Activated CD4-positive, alpha-beta memory T cell treated with anti-CD3 and anti-CD28 coated beads, Interleukin-2, amount 10 ng/mL, durations not matched to agents 7 days and 5 days (primary cell): ENCODE measurements around the gene CAPZB. TPM values are rescaled to one million over a fixed set of nuclear protein-coding genes. Genes with fewer than 3 reads are reported as not detected.

Experiments
- CTCF ChIA-PET: fragments of 350-600 bp; sonication (Branson Sonifier 250); formaldehyde crosslinking; loops from one replicate; lab custom pipeline; 2021; ENCODE audit warnings: antibody characterized with exemption, inconsistent platforms; lab: Charles Lee
- POLR2A ChIA-PET: fragments of 350-600 bp; sonication (Branson Sonifier 250); formaldehyde crosslinking; loops from one replicate; lab custom pipeline; 2021; ENCODE audit warnings: antibody characterized with exemption; lab: Charles Lee
- DNase-seq: peaks from one replicate; pipeline ENCODE4 v3.0.0-alpha.2; 2020
- H3K27ac Mint-ChIP-seq: one replicate; pipeline ENCODE4 v1.8.0; 2021; ENCODE audit warnings: mild to moderate bottlenecking, mixed read lengths
- H3K27me3 Mint-ChIP-seq: one replicate; pipeline ENCODE4 v1.8.0; 2021; ENCODE audit warnings: mixed read lengths
- H3K36me3 Mint-ChIP-seq: one replicate; pipeline ENCODE4 v1.8.0; 2021; ENCODE audit warnings: low read depth, mixed read lengths
- H3K4me1 Mint-ChIP-seq: one replicate; pipeline ENCODE4 v1.8.0; 2021; ENCODE audit warnings: mixed read lengths
- H3K4me3 Mint-ChIP-seq: one replicate; pipeline ENCODE4 v1.8.0; 2021; ENCODE audit warnings: mild to moderate bottlenecking, mixed read lengths
- H3K9me3 Mint-ChIP-seq: one replicate; pipeline ENCODE4 v1.8.0; 2021; ENCODE audit warnings: mixed read lengths
- total RNA-seq, 2 experiments: library from RNA; stranded (reverse); gene quantifications; one replicate each; pipeline ENCODE4 v1.2.3, GENCODE V29; 2021

CAPZB gene
- total RNA-seq, 2 experiments from 2014 or later, result 537 to 565 TPM

- peaks cover 36% of the 10 kb centered on the region for H3K36me3 Mint-ChIP-seq
- H3K27ac Mint-ChIP-seq, result no peak overlapping the region
- no peak for DNase-seq
- no peaks in the 10 kb centered on the region for H3K9me3 Mint-ChIP-seq
- ChIA-PET POLR2A (interaction anchor here (0.7 to 1.5 kb wide), 2 partner anchors 11 to 14 kb away, joined by 3 to 4 read pairs; no protein-coding TSS in a partner anchor), CTCF (interaction anchor here (1.6 kb wide), 1 partner anchor 249 kb away, joined by 4 read pairs; no protein-coding TSS in a partner anchor)
- H3K4me3 Mint-ChIP-seq, result no peak overlapping the region
- peaks cover 21% of the 10 kb centered on the region for H3K4me1 Mint-ChIP-seq
- no peaks in the 10 kb centered on the region for H3K27me3 Mint-ChIP-seq
Measured at GRCh38 chr1:19404748-19405147, 80.6 kb downstream of the CAPZB start.

DNA sequence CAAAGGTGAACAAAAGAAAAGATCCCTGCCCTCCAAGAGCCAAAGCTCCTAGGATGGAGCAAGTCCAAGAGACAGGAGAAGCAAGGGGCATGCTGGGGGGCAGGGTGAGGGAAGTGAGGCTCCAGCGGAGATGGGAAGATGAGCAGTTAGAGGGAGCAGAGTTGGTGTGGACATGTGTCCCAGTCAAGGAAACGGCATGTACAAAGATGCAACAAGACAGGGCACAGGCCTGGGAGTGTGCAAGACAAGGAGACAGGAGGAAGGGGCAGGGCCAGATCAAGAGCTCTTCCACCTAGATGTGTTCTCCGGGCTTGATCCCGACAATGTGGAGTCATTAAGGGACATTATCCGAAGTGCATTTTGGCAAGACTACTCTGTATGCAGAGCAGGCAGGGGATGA lies 82.1 kb downstream of the CAPZB start:
- DNase-seq, result no peak
- H3K9me3 Mint-ChIP-seq, result no peaks in the 10 kb centered on the region
- H3K27me3 Mint-ChIP-seq, result no peaks in the 10 kb centered on the region
- H3K4me1 Mint-ChIP-seq, result peaks cover 34% of the 10 kb centered on the region
- POLR2A ChIA-PET, result no interaction called here
- peaks cover 48% of the 10 kb centered on the region for H3K36me3 Mint-ChIP-seq
- H3K27ac Mint-ChIP-seq, result no peak overlapping the region
- no peak overlapping the region for H3K4me3 Mint-ChIP-seq
- CTCF ChIA-PET, result interaction anchor here (0.7 to 0.8 kb wide), 2 partner anchors 12 to 248 kb away, joined by 3 to 5 read pairs; no protein-coding TSS in a partner anchor

DNA sequence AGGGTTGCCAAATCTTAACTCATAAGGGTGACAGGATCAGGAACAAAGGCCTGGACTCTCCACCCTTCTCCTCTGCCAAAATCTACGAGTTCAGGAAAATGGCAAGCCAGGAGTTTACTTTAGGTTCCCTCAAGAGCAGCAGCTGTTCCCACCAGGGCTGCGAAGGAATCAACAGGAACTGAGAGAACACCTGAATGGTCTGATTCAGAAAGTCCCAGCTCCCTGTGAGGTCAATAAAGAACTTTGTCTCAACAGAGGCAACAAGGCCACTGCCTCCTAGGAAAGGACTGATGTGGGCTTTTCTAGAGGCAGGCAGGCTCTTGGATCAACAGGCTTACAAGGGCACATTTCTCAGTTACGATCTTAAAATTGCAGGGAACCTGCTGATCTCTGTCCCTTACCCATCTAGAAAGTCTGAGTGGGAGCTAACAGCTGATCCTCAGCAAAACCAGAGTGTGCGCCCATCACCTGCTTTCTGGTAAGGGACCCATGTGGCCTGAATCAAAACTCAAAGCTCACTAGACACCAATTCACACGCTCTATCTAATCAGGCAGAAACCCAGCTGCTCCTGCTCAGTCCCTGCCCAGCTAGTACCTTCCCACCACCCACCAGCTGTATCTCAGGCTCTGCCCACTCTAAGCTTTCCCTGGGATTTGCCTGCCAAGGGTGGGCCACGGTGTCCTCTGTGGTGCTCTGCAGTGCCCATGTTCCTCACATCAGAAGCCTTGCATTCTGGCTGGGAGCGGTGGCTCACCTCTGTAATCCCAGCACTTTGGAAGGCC lies 83.1 kb downstream of the CAPZB start:
- Mint-ChIP-seq H3K4me1 (peaks cover 36% of the 10 kb centered on the region), H3K27ac (no peak overlapping the region), H3K27me3 (no peaks in the 10 kb centered on the region), H3K9me3 (no peaks in the 10 kb centered on the region), H3K4me3 (no peak overlapping the region), H3K36me3 (peaks cover 45% of the 10 kb centered on the region)
- ChIA-PET POLR2A (interaction anchor here (2.1 kb wide), 1 partner anchor 8 kb away, joined by 5 read pairs; no protein-coding TSS in a partner anchor), CTCF (interaction anchor here (0.7 to 1.4 kb wide), 3 partner anchors 10 to 249 kb away, joined by 3 to 5 read pairs (median 5); no protein-coding TSS in a partner anchor)
- no peak for DNase-seq

DNA sequence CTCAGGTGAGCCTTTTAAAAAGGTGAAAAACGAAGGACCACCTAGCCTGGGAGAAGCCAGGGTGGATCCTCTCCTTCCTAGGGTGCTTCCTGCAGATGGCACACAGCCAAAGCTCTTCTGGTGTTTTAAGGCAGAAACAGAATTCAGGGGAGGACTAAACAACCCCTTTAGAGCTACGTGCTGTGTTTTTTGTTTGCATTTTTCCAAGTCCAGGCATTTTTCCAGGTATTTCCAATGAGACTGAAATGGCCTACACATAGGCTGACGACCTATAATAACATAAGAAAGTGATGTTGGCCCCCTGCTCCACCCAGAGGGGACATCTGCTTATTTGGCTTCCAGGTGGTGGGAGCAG lies 83.8 kb downstream of the CAPZB start:
- Mint-ChIP-seq H3K36me3 (peaks cover 43% of the 10 kb centered on the region), H3K4me1 (peaks cover 33% of the 10 kb centered on the region), H3K4me3 (no peak overlapping the region), H3K27me3 (no peaks in the 10 kb centered on the region), H3K27ac (no peak overlapping the region), H3K9me3 (no peaks in the 10 kb centered on the region)
- POLR2A ChIA-PET, result interaction anchor here (2.1 kb wide), 1 partner anchor 8 kb away, joined by 5 read pairs; no protein-coding TSS in a partner anchor
- no peak for DNase-seq
- CTCF ChIA-PET, result interaction anchor here (0.9 to 1.4 kb wide), 2 partner anchors 9 to 180 kb away, joined by 5 read pairs; no protein-coding TSS in a partner anchor

DNA sequence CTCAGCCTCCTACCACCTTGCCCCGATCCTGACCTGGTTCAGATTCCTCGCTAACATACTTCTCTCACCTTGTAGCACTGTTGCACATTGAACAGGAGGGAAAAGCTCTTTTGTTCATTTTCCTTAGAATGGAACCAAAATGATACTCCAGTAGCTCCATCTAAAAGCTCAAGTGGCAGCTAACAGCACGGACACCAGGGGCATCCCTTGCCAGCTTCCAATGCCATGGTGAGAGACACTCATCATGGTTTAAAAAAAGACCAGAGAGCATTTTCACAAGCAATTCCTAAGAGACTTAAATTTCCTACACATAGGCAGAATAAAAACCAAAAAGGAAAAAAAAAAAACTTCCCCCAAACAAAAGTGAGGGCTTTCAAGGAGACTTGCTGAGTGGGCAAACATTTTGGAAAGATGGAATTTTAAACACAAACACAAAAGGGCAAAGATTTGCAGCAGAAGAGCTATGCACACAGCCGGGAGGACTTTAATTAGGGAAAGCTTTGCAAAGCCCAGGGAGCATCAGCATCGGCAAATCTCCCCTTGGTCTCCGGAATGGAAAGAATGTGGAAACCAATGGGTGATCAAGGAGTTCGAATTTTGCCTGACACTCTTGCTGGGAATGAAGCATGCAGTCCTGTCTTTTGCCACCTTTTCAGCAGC lies 84.3 kb downstream of the CAPZB start:
- ChIA-PET CTCF (interaction anchor here (1.4 kb wide), 2 partner anchors 10 to 181 kb away, joined by 5 read pairs; no protein-coding TSS in a partner anchor), POLR2A (interaction anchor here (2.1 kb wide), 1 partner anchor 9 kb away, joined by 5 read pairs; no protein-coding TSS in a partner anchor)
- Mint-ChIP-seq H3K4me3 (no peak overlapping the region), H3K4me1 (peaks cover 32% of the 10 kb centered on the region), H3K9me3 (no peaks in the 10 kb centered on the region), H3K36me3 (peaks cover 39% of the 10 kb centered on the region), H3K27me3 (no peaks in the 10 kb centered on the region), H3K27ac (no peak overlapping the region)
- no peak for DNase-seq

DNA sequence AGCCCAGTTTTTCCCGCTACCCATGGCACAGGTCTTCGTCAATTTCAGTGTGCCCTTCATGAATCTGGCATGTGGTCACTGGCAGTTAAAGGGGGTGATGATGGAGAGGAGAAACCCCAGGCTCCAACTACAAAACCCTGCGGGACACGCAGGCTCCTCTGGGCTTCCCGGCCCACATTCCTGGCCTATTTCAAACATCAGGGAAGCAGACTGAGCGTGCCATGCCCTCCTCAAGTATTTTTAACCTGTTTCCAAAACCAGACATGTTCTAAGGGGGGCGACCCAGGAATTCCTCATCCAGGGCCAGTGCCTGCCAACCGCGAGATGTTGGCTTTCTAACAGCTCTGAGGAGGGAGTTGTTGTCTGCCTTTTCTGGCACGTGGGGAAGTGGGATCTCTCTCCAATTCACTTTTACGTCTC lies 85.1 kb downstream of the CAPZB start:
- POLR2A ChIA-PET, result interaction anchor here (2.1 kb wide), 1 partner anchor 10 kb away, joined by 5 read pairs; no protein-coding TSS in a partner anchor
- peaks cover 40% of the 10 kb centered on the region for H3K36me3 Mint-ChIP-seq
- H3K9me3 Mint-ChIP-seq, result no peaks in the 10 kb centered on the region
- no peak overlapping the region for H3K27ac Mint-ChIP-seq
- CTCF ChIA-PET, result interaction anchor here (1.4 kb wide), 1 partner anchor 9 kb away, joined by 5 read pairs; no protein-coding TSS in a partner anchor
- H3K27me3 Mint-ChIP-seq, result no peaks in the 10 kb centered on the region
- DNase-seq, result no peak
- H3K4me1 Mint-ChIP-seq, result peaks cover 37% of the 10 kb centered on the region
- H3K4me3 Mint-ChIP-seq, result no peak overlapping the region

DNA sequence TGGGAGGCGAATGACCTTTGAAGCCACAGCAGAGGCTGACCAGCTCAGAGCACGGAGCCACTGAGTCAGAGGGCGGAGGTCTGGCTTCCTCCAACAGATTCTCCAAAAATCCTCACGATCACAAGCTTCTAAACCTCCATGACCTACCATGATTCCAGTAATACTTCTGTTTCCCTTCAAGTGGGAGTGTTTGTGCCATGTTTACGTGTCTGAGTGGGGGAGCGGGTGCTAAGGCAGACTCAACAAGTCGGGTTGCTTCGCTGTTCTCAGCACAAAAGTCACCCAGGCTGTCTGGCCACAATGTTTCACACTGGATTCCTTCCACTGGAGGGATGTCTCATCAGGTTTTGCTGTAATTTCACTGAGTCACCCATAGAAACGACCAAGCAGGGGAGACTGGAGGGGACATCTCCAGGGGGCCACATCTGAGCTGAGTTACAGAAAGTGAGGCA lies 87.0 kb downstream of the CAPZB start:
- peaks cover 32% of the 10 kb centered on the region for H3K36me3 Mint-ChIP-seq
- H3K27me3 Mint-ChIP-seq, result no peaks in the 10 kb centered on the region
- no peaks in the 10 kb centered on the region for H3K9me3 Mint-ChIP-seq
- no peak for DNase-seq
- CTCF ChIA-PET, result interaction anchor here (1.4 kb wide), 1 partner anchor 184 kb away, joined by 3 read pairs; no protein-coding TSS in a partner anchor
- H3K4me3 Mint-ChIP-seq, result no peak overlapping the region
- H3K4me1 Mint-ChIP-seq, result peaks cover 43% of the 10 kb centered on the region
- POLR2A ChIA-PET, result no interaction called here
- H3K27ac Mint-ChIP-seq, result no peak overlapping the region

GRCh38 chr1:19397217-19397945 lies 88.0 kb downstream of the CAPZB start:
- H3K4me1 Mint-ChIP-seq, result peaks cover 47% of the 10 kb centered on the region
- CTCF ChIA-PET, result no interaction called here
- no peak overlapping the region for H3K27ac Mint-ChIP-seq
- H3K4me3 Mint-ChIP-seq, result no peak overlapping the region
- DNase-seq, result no peak
- H3K9me3 Mint-ChIP-seq, result no peaks in the 10 kb centered on the region
- no peaks in the 10 kb centered on the region for H3K27me3 Mint-ChIP-seq
- POLR2A ChIA-PET, result no interaction called here
- peaks cover 27% of the 10 kb centered on the region for H3K36me3 Mint-ChIP-seq

DNA sequence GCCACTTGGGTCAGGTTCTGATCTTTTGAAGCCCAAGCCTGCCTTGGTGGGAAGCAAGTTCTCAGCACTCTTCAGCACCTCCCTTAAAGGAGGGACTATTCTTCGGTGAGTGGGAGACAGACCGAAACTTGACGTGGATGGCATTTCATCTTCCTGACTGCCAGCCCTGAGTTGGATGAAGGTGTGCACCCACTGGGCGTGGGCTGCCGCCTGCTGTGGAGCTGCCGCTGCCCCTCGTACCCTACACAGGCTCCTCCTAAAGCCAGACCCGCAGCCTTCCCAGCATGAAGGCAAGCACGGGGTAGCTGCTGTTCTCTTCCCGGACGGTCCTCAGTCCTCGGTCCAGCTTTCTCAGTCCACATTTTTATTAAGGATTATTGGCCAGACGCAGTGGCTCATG lies 89.1 kb downstream of the CAPZB start:
- Mint-ChIP-seq H3K4me1 (peaks cover 57% of the 10 kb centered on the region), H3K27ac (no peak overlapping the region), H3K36me3 (peaks cover 25% of the 10 kb centered on the region), H3K27me3 (no peaks in the 10 kb centered on the region), H3K9me3 (no peaks in the 10 kb centered on the region), H3K4me3 (no peak overlapping the region)
- no peak for DNase-seq
- CTCF ChIA-PET, result interaction anchor here (1.4 kb wide), 1 partner anchor 186 kb away, joined by 3 read pairs; no protein-coding TSS in a partner anchor
- POLR2A ChIA-PET, result no interaction called here

DNA sequence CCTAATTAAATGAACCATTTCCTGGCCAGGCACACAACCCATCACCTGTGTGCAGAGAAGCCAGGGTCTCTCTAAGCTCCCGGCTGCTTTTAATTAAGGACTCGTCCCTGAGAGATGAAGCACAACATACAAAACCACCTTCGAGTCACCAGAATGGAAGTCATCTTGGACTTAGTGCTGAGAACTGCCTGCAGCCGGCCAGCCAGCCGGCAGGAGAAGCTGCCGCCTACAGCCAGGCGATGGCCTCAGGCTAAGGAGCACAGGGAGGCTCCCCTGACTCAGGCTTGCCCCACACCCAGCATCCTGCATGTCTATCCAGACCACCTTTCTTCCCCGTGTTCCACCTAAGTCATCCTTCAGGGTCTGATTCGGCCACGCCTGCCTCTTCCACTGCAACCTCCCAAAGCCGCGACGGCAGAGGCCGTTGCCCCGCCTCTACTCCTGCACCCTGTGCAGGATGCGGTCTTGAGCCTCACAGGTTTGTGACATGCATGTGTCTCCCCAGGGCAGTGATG lies 89.6 kb downstream of the CAPZB start:
- peaks cover 59% of the 10 kb centered on the region for H3K4me1 Mint-ChIP-seq

DNA sequence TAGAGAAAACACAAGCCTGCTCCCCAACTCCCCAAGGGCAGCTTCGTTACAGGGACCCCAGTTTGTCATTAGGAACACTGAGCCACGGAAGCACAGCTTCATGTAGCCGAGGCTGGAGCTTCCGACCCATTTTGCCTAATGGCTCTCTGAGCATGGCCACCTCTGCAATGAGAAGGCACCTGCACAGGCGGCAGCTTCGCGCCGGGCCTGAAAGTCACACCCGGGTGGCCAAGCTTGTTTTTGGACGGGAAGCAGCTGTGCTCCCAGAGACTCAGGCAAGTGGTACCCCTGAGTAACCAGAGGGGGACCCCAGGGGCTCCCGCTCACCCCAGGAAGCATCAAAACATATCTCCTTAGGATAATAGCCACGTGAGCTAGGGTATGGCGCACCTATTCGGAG lies 92.3 kb downstream of the CAPZB start:
- H3K4me3 Mint-ChIP-seq, result no peak overlapping the region
- peaks cover 8% of the 10 kb centered on the region for H3K36me3 Mint-ChIP-seq
- H3K27me3 Mint-ChIP-seq, result no peaks in the 10 kb centered on the region
- ChIA-PET POLR2A (interaction anchor here (0.7 to 1.4 kb wide), 2 partner anchors 12 to 76 kb away, joined by 4 read pairs; no protein-coding TSS in a partner anchor), CTCF (interaction anchor here (1.2 to 4.4 kb wide), 5 partner anchors 9 to 258 kb away, joined by 3 to 35 read pairs (median 5); no protein-coding TSS in a partner anchor)
- peaks cover 64% of the 10 kb centered on the region for H3K4me1 Mint-ChIP-seq
- no peak for DNase-seq
- no peaks in the 10 kb centered on the region for H3K9me3 Mint-ChIP-seq
- peak overlapping the region; percentile 44 for H3K27ac Mint-ChIP-seq

More for the DNA sequence above, 89.6 kb downstream of the CAPZB start:
- Mint-ChIP-seq H3K36me3 (peaks cover 19% of the 10 kb centered on the region), H3K27ac (no peak overlapping the region), H3K27me3 (no peaks in the 10 kb centered on the region), H3K9me3 (no peaks in the 10 kb centered on the region), H3K4me3 (no peak overlapping the region)
- ChIA-PET CTCF (interaction anchor here (1.0 to 1.4 kb wide), 2 partner anchors 91 to 186 kb away, joined by 3 read pairs; no protein-coding TSS in a partner anchor), POLR2A (no interaction called here)
- no peak for DNase-seq

GRCh38 chr1:19392221-19392620 lies 93.1 kb downstream of the CAPZB start:
- Mint-ChIP-seq H3K4me3 (peak overlapping the region; percentile 64), H3K9me3 (no peaks in the 10 kb centered on the region), H3K36me3 (peaks cover 12% of the 10 kb centered on the region), H3K4me1 (peaks cover 69% of the 10 kb centered on the region), H3K27ac (peak overlapping the region; percentile 93), H3K27me3 (no peaks in the 10 kb centered on the region)
- ChIA-PET CTCF (interaction anchor here (0.7 to 4.4 kb wide), 7 partner anchors 10 to 259 kb away, joined by 3 to 35 read pairs (median 4); no protein-coding TSS in a partner anchor), POLR2A (interaction anchor here (0.6 to 1.9 kb wide), 4 partner anchors 71 to 497 kb away, joined by 3 to 7 read pairs (median 4); no protein-coding TSS in a partner anchor)
- no peak for DNase-seq
